CD14-positive monocyte (primary cell): ENCODE results near the gene MRPL50. TPM values are rescaled to one million over a fixed set of nuclear protein-coding genes. Genes with fewer than 3 reads are reported as not detected.

Source experiments
- DNase-seq, 3 donors: peaks; one replicate each; pipeline ENCODE4 v3.0.0-alpha.2; 2011 to 2022
- H2AFZ ChIP-seq: 2 replicates; pipeline ENCODE4 v1.6.0; 2012; ENCODE audit warnings: mild to moderate bottlenecking, low read depth, low read length, inconsistent platforms; ENCODE audit not compliant: insufficient read depth, poor library complexity, severe bottlenecking
- H3K27ac ChIP-seq, 2 donors: 1 replicate in 1 of 2; 2 replicates in 1 of 2; pipeline ENCODE4 v1.5.1; 2012 to 2013; ENCODE audit warnings: low read length in 2 of 2, control low read depth in 1 of 2, inconsistent platforms in 1 of 2, low read depth in 1 of 2, mild to moderate bottlenecking in 1 of 2
- H3K27me3 ChIP-seq, 2 donors: one replicate each; pipeline versions ENCODE4 v1.6.0 to v1.6.1; 2011 to 2013; ENCODE audit warnings: low read length in 2 of 2; ENCODE audit not compliant: control insufficient read depth in 2 of 2, insufficient read depth in 2 of 2
- H3K36me3 ChIP-seq, 2 donors: replicated peaks in 1 of 2; 1 replicate in 1 of 2; 2 replicates in 1 of 2; pipeline versions ENCODE4 v1.5.1 to v1.6.1; 2012 to 2013; ENCODE audit warnings: low read length in 2 of 2, control low read depth in 1 of 2, inconsistent platforms in 1 of 2, mild to moderate bottlenecking in 1 of 2; ENCODE audit not compliant: insufficient read depth in 2 of 2, control insufficient read depth in 1 of 2
- H3K4me1 ChIP-seq, 2 donors: 1 replicate in 1 of 2; 2 replicates in 1 of 2; pipeline versions ENCODE4 v1.5.1 to v1.6.1; 2012 to 2013; ENCODE audit warnings: low read length in 2 of 2, control low read depth in 1 of 2, inconsistent platforms in 1 of 2, mild to moderate bottlenecking in 1 of 2, moderate library complexity in 1 of 2; ENCODE audit not compliant: insufficient read depth in 2 of 2, control insufficient read depth in 1 of 2
- H3K4me2 ChIP-seq: replicated peaks from 2 replicates; pipeline ENCODE3; 2012; ENCODE audit warnings: low read length, moderate library complexity, mild to moderate bottlenecking; ENCODE audit not compliant: poor library complexity, severe bottlenecking; ENCODE audit errors: extremely low read depth
- H3K4me3 ChIP-seq, 3 experiments: fragments of 200-600 bp in 1 of 3; sonication (generic) in 1 of 3; replicated peaks in 1 of 3; 1 replicate in 2 of 3; 2 replicates in 1 of 3; pipeline ENCODE4 v1.5.1; 2011 to 2013; ENCODE audit warnings: low read length in 3 of 3, mild to moderate bottlenecking in 3 of 3, control low read depth in 2 of 3, low read depth in 2 of 3, inconsistent platforms in 1 of 3, moderate library complexity in 1 of 3
- H3K79me2 ChIP-seq: 2 replicates; pipeline ENCODE4 v1.6.0; 2012; ENCODE audit warnings: mild to moderate bottlenecking, control low read depth, inconsistent platforms, low read length, moderate library complexity; ENCODE audit not compliant: insufficient read depth
- H3K9ac ChIP-seq: 2 replicates; pipeline ENCODE4 v1.6.0; 2017; ENCODE audit warnings: low read length, mild to moderate bottlenecking; ENCODE audit not compliant: insufficient read depth, poor library complexity, severe bottlenecking
- H3K9me3 ChIP-seq, 2 donors: replicated peaks in 1 of 2; 1 replicate in 1 of 2; 2 replicates in 1 of 2; pipeline versions ENCODE4 v1.5.1 to v1.6.1; 2012 to 2013; ENCODE audit warnings: low read length in 2 of 2, control low read depth in 1 of 2; ENCODE audit not compliant: control insufficient read depth in 1 of 2, insufficient read depth in 1 of 2
- H4K20me1 ChIP-seq: 2 replicates; pipeline ENCODE4 v1.6.0; 2012; ENCODE audit warnings: mild to moderate bottlenecking, low read length, control low read depth, moderate library complexity; ENCODE audit not compliant: insufficient read depth
- H3K27ac Mint-ChIP-seq, 7 donors: one replicate each; pipeline ENCODE4 v1.8.0; 2020; ENCODE audit warnings: mild to moderate bottlenecking in 7 of 7, mixed read lengths in 7 of 7, moderate library complexity in 6 of 7, inconsistent platforms in 2 of 7
- H3K27me3 Mint-ChIP-seq, 3 donors: one replicate each; pipeline ENCODE4 v1.8.0; 2021 to 2022; ENCODE audit warnings: low read depth in 3 of 3, mild to moderate bottlenecking in 3 of 3, mixed read lengths in 3 of 3, moderate library complexity in 3 of 3, inconsistent platforms in 1 of 3
- H3K36me3 Mint-ChIP-seq, 2 donors: one replicate each; pipeline ENCODE4 v1.8.0; 2020; ENCODE audit warnings: mixed read lengths in 2 of 2, inconsistent platforms in 1 of 2, mild to moderate bottlenecking in 1 of 2
- H3K4me1 Mint-ChIP-seq: one replicate; pipeline ENCODE4 v1.8.0; 2020; ENCODE audit warnings: mild to moderate bottlenecking, mixed read lengths
- H3K4me3 Mint-ChIP-seq, 2 donors: one replicate each; pipeline ENCODE4 v1.8.0; 2020; ENCODE audit warnings: mild to moderate bottlenecking in 2 of 2, mixed read lengths in 2 of 2, moderate library complexity in 1 of 2
- H3K9me3 Mint-ChIP-seq, 7 donors: one replicate each; pipeline ENCODE4 v1.8.0; 2020 to 2022; ENCODE audit warnings: mixed read lengths in 7 of 7, mild to moderate bottlenecking in 6 of 7, moderate library complexity in 6 of 7, inconsistent platforms in 2 of 7
- CTCF ChIP-seq: fragments of 200-600 bp; IDR thresholded peaks from one replicate; pipeline ENCODE4 v1.8.0; 2022; ENCODE audit warnings: antibody characterized with exemption, mild to moderate bottlenecking
- WGBS: methylation state at CpG from one replicate; pipeline ENCODE4 v1.1.5; 2013; ENCODE audit warnings: missing lambda C conversion rate; ENCODE audit not compliant: insufficient coverage; 5-methylcytosine and 5-hydroxymethylcytosine counted together
- intact Hi-C, 2 donors: fragments of 100-400 bp; cut with micrococcal nuclease; formaldehyde crosslinking; loops; one replicate each; pipeline versions ENCODE4 v1.15.0 to v1.15.1; 2023
- polyA plus RNA-seq, 3 donors: library from polyadenylated mRNA; depleted of rRNA in 1 of 3; unstranded in 2 of 3; stranded (reverse) in 1 of 3; fragments of 300-500 nt in 2 of 3; fragments of >200 nt in 1 of 3; fragmentation: Illumina TruSeq in 2 of 3; gene quantifications; 1 replicate in 2 of 3; 2 replicates in 1 of 3; pipeline ENCODE4 v1.2.3, GENCODE V29; 2012 to 2021

MRPL50 gene
- polyA plus RNA-seq, 3 donors, result 1.9 to 4.9 (median 4.8) TPM

GRCh38 chr9:101365181-101365580 is 33.2 kb downstream of the MRPL50 start:
- H4K20me1 ChIP-seq, result no peaks in the 10 kb centered on the region
- Mint-ChIP-seq H3K4me1 (no peaks in the 10 kb centered on the region), H3K36me3 (no peaks in the 10 kb centered on the region), H3K27me3 (peaks cover 2 to 5% (median 3%) of the 10 kb centered on the region in 3 donors), H3K27ac (no peak overlapping the region), H3K9me3 (peaks cover 0 to 8% (median 2%) of the 10 kb centered on the region in 7 donors), H3K4me3 (no peak overlapping the region)
- H3K27me3 ChIP-seq, result no peaks in the 10 kb centered on the region
- H3K4me1 ChIP-seq, result no peaks in the 10 kb centered on the region
- no peak overlapping the region for H3K4me3 ChIP-seq
- no peaks in the 10 kb centered on the region for H3K36me3 ChIP-seq
- H3K4me2 ChIP-seq, result no peak overlapping the region
- H3K9me3 ChIP-seq, result no peaks in the 10 kb centered on the region
- H2AFZ ChIP-seq, result no peak overlapping the region
- no peak for TF ChIP-seq CTCF
- DNase-seq, result no peak
- intact Hi-C loops, result no loop called here
- no peak overlapping the region for H3K9ac ChIP-seq
- H3K27ac ChIP-seq, result no peak overlapping the region
- no peaks in the 10 kb centered on the region for H3K79me2 ChIP-seq

- Mint-ChIP-seq H3K9me3 (peaks cover 0 to 14% (median 4%) of the 10 kb centered on the region in 7 donors), H3K36me3 (no peaks in the 10 kb centered on the region), H3K27ac (no peak overlapping the region), H3K4me3 (no peak overlapping the region), H3K27me3 (peaks cover 3 to 5% (median 5%) of the 10 kb centered on the region in 3 donors), H3K4me1 (no peaks in the 10 kb centered on the region)
- WGBS, result 90% methylated on average over 4 of the region's 5 CpGs
- no peaks in the 10 kb centered on the region for H3K4me1 ChIP-seq
- H3K27ac ChIP-seq, result no peak overlapping the region
- H2AFZ ChIP-seq, result no peak overlapping the region
- DNase-seq, result no peak
- no peaks in the 10 kb centered on the region for H3K9me3 ChIP-seq
- no peak overlapping the region for H3K9ac ChIP-seq
- H4K20me1 ChIP-seq, result no peaks in the 10 kb centered on the region
- H3K79me2 ChIP-seq, result no peaks in the 10 kb centered on the region
- H3K36me3 ChIP-seq, result no peaks in the 10 kb centered on the region
- intact Hi-C loops, result no loop called here
- H3K4me2 ChIP-seq, result no peak overlapping the region
- no peaks in the 10 kb centered on the region for H3K27me3 ChIP-seq
- no peak overlapping the region for H3K4me3 ChIP-seq
- no peak for TF ChIP-seq CTCF
Measured at GRCh38 chr9:101362450-101362849, 36.0 kb downstream of the MRPL50 start.
